Fibroblast of pulmonary artery (primary cell): ENCODE results near the gene AUP1.
A peak's percentile ranks its signal among the peaks of the same experiment; 100 is the strongest.
"Not testable (repeated sequence)": the region's sequence is repeated elsewhere in the genome, so short reads cannot be mapped to it uniquely, and the experiment has no call there.

ENCODE experiments used
- DNase-seq: peaks from one replicate; pipeline ENCODE4 v3.0.0-alpha.2; 2010; ENCODE audit warnings: low read depth
- H3K4me3 ChIP-seq: replicated peaks from 2 replicates; pipeline ENCODE4 v1.5.1; 2011; ENCODE audit warnings: low read depth, mild to moderate bottlenecking, control low read depth, low read length, moderate library complexity
- CTCF ChIP-seq: IDR thresholded peaks from 2 replicates; pipeline ENCODE4 v1.5.1; 2011; ENCODE audit warnings: mild to moderate bottlenecking, control low read depth, low read length, inconsistent platforms; ENCODE audit errors: missing control alignments

AUP1 gene

GRCh38 chr2:74566076-74566753 lies 36.7 kb upstream of the AUP1 start:
- no peak for DNase-seq
- no peak for TF ChIP-seq CTCF
- no peak overlapping the region for H3K4me3 ChIP-seq

DNA sequence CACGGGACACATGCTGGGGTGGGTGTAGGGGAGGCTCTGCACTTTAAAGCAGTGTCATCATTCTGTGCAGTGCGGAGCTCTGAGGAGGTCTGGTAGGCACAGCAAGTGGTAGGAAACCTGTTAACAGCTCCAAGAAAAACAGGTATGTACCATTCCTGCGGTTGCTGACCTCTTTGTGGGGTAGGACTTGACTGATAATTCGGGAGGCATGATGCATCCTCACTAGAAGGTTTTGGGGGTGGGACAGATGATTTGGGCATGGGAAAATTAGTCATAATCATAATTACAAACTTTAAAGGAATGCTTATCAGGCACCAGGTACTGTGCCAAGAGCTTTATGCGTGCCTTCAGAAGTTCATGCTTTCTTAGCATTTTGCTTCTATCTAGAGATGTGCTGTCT lies 34.7 kb upstream of the AUP1 start:
- TF ChIP-seq CTCF: no peak
- no peak overlapping the region for H3K4me3 ChIP-seq
- peak; percentile 48 for DNase-seq

DNA sequence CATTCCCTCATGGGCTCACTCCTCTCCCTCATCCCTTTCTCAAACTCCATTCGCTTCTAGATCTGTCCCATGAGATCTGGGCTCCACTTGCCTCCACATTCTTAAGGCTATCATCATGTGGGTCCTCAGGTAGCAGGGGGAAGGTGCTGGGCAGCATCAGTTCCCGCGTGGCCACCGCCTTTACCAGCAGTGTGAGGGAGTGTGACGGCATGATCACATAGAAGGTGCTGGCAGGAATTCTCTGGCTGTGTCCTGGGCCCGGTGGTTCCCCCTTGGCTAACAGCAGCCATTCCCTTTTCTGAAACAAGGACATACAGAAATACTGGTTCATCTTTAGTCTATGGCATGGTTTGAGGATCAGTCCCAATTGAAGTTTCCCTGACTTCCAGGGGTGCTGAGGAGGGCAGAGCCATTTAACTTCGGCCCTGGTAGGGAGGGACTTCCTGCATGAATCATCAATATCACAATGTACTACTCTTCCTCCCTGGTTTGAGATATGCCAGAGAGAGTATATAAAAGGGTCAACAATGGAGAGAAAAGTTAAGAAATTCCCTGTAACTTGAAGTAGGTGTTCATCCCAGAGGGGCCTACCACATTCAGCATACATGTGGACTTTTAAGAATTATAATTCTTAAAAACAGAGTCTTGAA lies 32.7 kb upstream of the AUP1 start:
- no peak overlapping the region for H3K4me3 ChIP-seq
- TF ChIP-seq CTCF: no peak
- no peak for DNase-seq

- DNase-seq, H3K4me3 ChIP-seq: not testable (repeated sequence)
Measured at GRCh38 chr2:74561022-74561421, 31.5 kb upstream of the AUP1 start.

DNA sequence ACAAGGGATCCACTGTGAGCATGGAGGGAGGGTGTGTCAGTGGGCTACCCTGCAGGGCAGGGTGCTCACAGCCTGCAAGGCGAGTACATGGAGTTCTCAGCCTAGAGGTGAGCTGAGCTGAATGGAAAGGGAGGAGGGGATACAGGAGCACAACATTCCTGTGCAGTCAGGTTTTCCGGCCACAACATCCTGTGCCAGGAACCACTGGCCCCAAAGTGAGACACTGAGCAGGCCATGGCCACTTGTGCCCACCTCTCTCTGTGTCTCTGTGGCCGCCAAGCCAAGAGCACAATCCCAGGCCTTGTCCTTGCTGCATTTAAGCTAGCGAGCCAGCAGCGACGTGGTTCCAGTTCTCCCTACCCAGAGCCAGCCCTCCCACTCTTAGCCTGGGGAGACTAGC lies 31.1 kb upstream of the AUP1 start:
- no peak for TF ChIP-seq CTCF
- H3K4me3 ChIP-seq: no peak overlapping the region
- no peak for DNase-seq

DNA sequence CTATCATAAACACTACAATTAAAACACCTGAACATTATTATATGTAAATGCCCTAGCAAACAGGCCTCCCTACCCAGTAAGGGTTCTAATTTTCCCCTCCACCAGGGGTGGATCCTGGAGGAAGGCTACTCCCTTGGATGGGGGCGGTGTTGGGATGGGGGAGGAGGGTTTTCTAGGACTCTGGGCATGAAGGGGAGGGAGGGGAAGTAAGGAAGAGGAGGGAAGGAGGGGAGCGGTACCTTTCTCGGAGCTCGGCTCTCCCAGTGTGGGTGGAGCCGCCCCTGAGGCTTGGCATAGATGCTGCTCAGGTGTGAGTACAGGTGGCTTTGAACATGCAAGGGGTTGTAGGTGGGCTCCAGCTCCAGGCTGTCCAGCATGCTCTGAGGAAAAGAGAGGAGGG lies 30.4 kb upstream of the AUP1 start:
- no peak for TF ChIP-seq CTCF
- DNase-seq: no peak
- H3K4me3 ChIP-seq: no peak overlapping the region

DNA sequence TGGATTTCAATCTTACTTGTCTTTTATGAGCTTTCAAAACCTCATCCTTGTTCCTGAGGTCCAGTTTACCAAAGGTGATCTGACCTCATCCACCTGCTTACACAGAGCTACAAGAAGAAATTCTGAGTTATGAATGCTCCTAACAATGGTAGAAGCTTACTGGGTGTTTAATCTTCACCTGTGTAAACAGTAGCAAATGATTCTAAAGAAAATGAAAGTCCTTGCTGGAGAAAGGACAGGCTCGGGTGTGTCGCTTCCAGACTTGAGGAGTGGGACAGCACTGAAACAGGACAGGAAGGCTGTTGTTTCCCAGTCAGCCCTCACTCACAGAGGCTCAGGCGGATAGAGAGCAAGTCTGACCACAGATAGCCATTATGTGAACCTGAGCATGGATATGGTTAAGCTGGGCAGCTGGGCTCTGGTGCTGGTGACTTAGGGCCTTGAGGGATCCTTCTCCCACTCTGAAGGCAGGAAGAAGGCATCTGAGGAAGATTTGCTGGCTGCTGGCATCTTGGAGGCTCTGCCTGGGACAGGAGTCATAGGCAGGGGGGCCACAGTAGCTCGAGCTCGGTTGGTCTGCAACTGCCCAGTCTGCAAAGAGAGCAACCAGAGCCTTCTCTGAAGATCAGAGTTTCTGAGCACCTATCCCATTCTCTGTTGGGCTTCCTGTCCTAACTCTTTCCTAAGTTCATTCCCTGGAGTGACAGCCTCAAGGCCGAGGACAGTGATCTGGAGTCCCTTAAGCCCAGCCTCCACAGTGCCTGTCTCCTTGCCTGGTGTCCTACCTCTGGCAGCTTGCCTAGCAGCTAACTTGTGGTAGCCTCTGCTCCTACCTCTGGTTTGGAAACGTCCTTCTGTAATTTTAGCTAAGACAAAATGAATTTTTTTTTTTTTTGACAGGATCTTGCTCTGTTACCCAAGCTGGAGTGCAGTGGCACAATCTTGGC lies 29.1 kb upstream of the AUP1 start:
- no peak overlapping the region for H3K4me3 ChIP-seq
- no peak for DNase-seq
- TF ChIP-seq CTCF: no peak
